ENCODE data around the gene ZCCHC13.

DNA sequence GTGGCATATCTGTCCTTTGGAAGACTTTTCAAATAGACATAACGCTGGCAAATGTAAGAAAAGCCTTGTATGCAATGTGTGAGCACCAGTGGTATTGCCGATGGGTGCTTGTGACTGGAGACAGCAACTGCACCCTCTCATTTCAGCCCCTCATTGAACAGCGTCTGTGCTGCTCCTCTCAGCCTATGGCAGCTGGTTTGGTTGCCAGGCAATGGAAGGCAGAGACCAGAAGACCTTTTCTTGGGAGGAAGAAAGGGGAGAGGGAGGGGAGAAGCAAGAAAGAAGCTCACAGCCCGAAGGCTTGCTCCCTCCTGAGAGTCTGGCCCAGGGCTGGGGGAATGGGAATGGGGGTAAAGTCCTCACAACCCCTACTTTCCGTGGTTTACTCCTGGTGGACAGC, 20.2 kb downstream of the ZCCHC13 start:
- TF ChIP-seq CTCF (IDR thresholded peaks at IDR 0.05): no peak
- no peak for TF ChIP-seq POLR2A (IDR thresholded peaks at IDR 0.05)

Measured in adrenal gland (tissue), 5 donors.